ENCODE results near the gene KCNJ1.

DNA sequence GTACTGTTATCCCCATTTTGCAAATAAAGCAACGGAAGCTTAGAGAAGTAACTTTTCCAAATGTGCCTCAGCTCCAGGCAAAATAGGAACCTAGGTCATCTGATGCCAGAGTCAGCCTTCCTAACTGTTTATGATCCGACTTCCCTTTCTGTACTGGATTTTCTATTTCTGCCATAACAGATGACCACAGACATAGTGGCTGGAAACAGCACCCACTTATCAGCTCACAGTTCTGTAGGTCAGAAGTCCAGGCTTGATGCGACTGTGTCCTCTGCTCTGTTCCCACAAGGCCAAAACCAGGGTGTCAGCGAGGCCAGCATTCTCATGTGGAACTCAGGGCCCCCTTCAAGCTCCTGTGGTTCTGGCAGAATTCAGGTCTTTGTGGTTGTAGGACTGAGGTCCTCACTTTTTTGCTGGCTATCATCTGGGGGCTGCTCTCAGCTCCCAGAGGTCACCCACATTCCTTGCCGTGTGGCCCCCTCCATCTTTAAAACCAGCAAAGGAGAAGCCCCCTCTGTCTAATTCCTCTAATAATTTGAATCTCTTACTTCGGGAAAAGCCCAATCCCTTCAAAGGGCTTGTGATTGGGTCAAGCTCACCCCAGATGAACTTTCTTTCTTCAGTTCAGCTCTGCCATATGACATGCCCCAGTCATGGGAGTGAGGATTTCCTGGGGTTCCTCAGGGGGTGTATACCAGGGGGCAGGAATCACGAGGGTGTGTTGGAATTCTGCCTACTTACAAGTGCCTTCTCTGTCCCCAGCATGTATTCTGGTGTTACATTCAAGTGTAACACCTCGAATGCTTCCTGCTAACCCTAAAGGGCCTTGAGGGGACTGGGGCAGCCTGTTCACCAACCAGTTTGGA is 39.3 kb upstream of the KCNJ1 start:
- TF ChIP-seq, protein P1, sequence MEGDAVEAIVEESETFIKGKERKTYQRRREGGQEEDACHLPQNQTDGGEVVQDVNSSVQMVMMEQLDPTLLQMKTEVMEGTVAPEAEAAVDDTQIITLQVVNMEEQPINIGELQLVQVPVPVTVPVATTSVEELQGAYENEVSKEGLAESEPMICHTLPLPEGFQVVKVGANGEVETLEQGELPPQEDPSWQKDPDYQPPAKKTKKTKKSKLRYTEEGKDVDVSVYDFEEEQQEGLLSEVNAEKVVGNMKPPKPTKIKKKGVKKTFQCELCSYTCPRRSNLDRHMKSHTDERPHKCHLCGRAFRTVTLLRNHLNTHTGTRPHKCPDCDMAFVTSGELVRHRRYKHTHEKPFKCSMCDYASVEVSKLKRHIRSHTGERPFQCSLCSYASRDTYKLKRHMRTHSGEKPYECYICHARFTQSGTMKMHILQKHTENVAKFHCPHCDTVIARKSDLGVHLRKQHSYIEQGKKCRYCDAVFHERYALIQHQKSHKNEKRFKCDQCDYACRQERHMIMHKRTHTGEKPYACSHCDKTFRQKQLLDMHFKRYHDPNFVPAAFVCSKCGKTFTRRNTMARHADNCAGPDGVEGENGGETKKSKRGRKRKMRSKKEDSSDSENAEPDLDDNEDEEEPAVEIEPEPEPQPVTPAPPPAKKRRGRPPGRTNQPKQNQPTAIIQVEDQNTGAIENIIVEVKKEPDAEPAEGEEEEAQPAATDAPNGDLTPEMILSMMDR (IDR thresholded peaks at IDR 0.05; ENCODE audit: low read depth, low read length): no peak
- TF ChIP-seq POLR2A (IDR thresholded peaks at IDR 0.05; ENCODE audit: extremely low read depth, insufficient read length): no peak
- TF ChIP-seq, protein P2, sequence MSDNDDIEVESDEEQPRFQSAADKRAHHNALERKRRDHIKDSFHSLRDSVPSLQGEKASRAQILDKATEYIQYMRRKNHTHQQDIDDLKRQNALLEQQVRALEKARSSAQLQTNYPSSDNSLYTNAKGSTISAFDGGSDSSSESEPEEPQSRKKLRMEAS (IDR thresholded peaks at IDR 0.05; ENCODE audit: low read depth, low read length): no peak
